Dermis microvascular lymphatic vessel endothelial cell (primary cell): ENCODE results near the gene DACH1. TPM values are rescaled to one million over a fixed set of nuclear protein-coding genes. Genes with fewer than 3 reads are reported as not detected.
A peak's percentile ranks its signal among the peaks of the same experiment; 100 is the strongest.

Source experiments
- DNase-seq, 2 donors: peaks; one replicate each; pipeline versions ENCODE4 v3.0.0 to v3.0.0-alpha.2; 2010; ENCODE audit warnings: low read depth in 2 of 2
- total RNA-seq: library from RNA; depleted of rRNA; stranded (reverse); fragments of >200 nt; gene quantifications from 2 replicates; pipeline ENCODE4 v1.2.1, GENCODE V29; 2014

DACH1 gene
- total RNA-seq, 1 donor from 2014 or later, result 0.51 TPM

- DNase-seq, result no peak
Measured at GRCh38 chr13:71589032-71589431, 278.0 kb downstream of the DACH1 start.

DNA sequence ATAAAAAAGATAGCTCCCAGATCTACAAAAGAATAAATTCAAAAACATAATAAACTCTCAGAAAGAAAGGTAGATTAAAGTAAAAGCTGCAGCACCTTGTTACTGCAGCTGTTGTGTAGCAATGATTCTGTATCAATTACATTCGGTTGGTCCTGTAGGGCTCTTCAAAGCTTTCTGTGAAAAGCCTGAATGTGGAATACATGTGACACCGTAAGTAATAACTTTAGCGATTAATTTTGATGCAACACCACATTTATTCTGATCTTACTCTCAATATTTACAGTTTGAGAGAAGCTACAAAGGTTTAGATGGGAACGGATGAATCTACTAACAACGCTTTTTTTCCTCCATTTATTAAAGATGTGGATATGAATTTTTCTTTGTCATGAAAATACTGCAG, 279.2 kb downstream of the DACH1 start:
- DNase-seq, result no peak

GRCh38 chr13:71587193-71587592, 279.8 kb downstream of the DACH1 start:
- DNase-seq, result no peak

DNA sequence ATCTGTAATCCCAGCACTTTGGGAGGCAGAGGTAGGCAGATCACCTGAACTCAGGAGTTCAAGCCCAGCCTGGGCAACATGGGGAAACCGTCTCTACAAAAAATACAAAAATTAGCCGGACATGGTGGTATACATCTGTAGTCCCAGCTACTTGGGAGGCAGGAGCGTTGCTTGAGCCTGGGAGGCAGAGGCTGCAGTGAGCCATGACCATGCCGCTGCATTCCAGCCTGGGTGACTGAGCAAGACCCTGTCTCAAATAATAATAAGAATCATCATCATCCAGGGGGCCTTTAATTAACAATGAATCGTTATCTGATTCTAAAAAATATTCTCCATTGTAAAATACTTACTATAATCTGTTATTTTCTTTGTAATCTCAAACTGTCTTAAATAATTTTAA, 283.4 kb downstream of the DACH1 start:
- no peak for DNase-seq

DNA sequence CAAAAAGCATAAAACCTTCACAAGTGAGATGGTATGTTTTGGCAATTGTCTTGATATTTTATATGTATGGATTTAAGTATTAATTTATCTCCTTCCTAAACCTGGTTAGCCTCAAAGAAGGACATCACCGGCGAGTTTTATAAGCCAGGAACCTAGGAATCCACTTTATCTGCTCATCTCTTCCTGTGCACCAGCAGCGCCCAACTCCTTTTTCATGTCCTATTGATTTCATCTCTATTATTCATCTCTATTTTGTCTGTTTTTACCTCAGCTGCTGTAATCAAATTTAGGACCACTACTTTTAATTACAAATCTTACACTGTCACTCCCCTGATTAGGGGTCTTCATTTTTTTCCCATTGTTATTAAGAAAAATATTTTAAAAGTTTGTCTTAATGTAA, 286.4 kb downstream of the DACH1 start:
- no peak for DNase-seq

- DNase-seq, result no peak
Measured at GRCh38 chr13:71578048-71578447, 289.0 kb downstream of the DACH1 start.

- DNase-seq, result no peak
Measured at GRCh38 chr13:71577127-71577526, 289.9 kb downstream of the DACH1 start.

- DNase-seq, result no peak
Measured at GRCh38 chr13:71576571-71576970, 290.4 kb downstream of the DACH1 start.

GRCh38 chr13:71546881-71547280, 320.1 kb downstream of the DACH1 start:
- no peak for DNase-seq

GRCh38 chr13:71540098-71540497, 326.9 kb downstream of the DACH1 start:
- no peak for DNase-seq

DNA sequence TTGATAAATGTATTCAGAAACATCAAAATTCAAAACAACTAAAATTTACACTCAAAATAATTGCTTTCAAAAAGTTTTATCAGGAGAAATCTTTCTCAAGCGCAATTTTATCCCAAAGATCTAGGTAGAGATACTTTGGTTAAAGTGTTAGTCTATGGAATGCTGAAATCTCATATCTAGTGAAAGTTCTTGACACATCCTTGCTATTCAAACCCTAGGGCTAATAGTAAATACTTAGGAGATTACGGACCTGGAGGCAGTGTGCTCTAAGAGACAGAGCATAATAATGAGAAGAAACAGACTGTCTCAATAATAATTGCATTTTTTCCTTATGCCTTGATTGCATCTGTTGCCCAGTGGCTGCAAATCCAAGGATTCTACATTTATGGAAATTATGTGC, 330.8 kb downstream of the DACH1 start:
- no peak for DNase-seq

GRCh38 chr13:71524613-71525304, 342.2 kb downstream of the DACH1 start:
- DNase-seq, result no peak

DNA sequence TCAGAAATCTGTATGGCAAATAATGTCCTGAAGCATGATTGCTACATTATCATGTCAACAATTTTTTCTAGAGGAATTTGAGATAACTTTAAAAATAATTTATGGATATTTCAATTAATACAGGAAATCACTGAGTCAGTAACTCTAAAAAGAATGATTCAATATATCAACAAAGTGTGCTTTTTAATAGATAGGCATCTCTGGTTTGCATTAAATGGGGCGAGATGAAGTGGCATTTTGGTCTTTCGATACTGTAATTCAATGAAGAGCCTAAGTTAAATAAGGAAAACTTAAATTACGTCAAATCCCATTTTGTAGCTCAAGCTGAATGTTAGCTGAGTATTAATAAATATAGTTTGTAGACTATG, 342.8 kb downstream of the DACH1 start:
- DNase-seq, result no peak

- no peak for DNase-seq
Measured at GRCh38 chr13:71522941-71523526, 344.0 kb downstream of the DACH1 start.

DNA sequence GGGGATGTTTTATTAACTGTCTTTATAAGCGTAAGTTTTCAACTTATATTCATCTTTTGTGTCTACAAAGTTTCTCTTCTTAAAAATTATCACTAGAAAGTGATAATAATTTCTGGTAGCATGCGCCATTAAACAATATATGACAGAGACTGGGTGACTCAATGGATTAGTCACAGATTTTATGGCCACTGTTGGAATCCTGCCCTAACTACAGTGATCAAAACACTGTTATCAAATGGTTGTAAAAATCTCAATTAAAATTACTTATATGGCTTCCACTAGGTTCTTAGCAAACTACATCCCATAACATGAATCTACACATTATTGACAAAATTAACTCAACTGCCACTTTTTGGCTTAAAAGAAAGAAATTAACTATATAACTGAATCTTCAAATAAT, 350.0 kb downstream of the DACH1 start:
- DNase-seq, result peak in 1 of 2 donors; percentile 37

DNA sequence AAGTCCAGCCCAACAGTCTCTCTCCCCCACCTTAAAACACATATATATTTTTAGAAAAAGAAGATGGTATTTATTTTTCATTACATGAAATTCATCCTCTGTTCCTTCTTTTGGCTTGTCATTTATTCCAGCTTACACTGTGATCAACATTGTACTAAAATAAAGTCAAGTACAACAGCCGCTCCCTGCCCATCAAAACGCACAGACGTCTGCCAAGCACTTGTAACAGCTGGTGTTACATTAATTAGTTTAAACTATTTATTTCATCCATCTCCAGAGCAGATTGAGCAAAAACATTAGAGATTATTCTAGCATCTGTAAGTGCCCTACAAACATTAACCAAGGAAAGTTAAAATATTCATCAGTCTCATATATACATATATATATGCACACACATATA, 350.5 kb downstream of the DACH1 start:
- DNase-seq, result no peak

DNA sequence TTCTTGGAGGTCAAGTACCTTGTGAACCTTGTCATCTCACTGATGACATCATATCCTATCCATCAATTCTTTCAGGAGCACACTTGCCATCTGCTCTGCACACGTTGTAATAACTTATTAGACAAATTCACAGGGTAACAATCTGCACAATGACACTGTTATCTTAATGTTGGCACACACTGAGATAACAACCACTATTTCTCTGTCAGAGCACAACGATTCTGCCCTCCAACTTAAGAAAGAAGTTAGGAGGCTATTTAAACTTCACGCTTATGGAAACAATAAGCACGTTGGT, 351.3 kb downstream of the DACH1 start:
- no peak for DNase-seq

DNA sequence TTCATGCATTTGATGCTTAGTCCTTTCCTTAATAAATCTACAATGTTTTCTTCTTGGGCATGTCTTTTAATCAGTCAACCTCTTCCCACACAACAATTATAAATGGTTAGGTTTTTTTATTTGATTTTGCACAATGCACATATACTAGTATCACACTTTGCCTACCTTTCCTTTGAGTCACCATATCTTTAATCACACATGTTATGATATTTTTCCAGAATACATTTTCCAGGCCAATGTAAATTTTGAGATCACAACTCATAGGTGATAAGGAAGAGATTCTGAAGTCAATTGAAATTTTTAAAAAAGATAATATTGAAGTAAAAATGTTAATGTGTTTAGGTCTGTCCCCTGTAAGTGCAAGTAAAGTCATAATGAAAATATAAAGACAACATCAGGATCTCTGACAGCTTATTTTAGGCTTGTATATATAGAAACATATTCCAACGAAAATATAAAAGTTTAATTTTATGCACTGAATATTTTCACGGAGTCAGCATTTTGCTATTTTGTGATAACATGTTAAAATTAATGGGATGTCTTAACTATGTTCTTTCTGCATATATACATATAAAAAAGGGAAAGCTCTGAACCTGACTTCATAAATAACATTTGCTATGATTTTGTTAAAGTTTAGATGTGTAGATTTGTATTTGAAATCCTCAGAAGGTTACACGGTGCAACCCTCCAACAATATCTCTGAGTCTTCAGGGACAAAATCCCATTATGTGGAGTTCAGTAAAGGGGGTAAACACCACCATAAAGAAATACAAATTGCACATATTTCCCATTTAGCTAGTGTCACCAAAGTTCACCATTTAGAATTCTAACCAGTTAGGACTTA, 351.9 kb downstream of the DACH1 start:
- peak in 1 of 2 donors; percentile 8 for DNase-seq

DNA sequence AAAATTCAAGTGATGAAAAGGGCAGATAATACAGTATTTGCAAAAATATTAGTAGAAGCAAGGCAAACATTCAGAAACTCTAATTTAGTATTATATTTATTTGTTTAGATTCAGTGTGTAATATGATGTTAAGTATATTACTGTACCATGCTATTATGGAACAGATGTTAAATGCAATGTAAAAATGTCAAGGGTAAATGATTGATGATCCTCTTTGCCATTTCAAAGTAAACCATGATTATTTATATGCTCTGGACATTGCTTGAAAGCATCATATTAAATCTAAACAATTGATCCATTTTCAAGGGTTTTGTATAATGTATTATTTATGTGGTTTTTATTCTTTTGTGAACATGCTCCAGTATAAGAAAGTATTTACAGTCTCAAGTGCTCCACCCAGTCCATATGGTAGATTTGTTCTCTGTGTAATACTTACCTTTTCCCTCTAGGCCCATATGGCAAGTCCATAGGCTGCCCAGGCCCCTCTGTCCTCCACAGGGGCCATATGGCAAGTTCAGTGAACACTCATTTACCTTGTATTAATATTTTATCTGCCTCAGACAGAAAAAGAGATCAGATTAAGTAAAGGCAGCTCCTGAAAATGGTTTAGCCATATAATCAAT, 353.5 kb downstream of the DACH1 start:
- DNase-seq, result no peak

DNA sequence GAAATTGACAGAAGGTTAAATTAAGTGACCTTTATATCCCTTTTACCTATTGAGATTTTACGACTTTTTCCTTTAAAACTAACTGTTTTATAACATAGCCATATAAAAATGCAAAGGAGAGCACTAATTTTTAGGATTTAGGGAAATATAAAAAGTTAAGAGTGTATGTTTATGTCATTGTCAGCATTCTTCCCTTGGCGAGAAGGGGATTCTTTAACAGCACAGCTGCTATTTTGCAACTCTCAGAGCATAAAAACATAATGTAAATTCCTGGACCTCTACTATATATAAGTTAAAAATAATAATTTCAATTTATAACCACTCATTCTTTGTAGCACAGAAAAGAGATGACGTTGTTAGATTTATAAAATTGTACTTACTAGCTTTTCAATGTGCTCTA, 363.2 kb downstream of the DACH1 start:
- DNase-seq, result no peak

- DNase-seq, result no peak
Measured at GRCh38 chr13:71499944-71500514, 367.0 kb downstream of the DACH1 start.

DNA sequence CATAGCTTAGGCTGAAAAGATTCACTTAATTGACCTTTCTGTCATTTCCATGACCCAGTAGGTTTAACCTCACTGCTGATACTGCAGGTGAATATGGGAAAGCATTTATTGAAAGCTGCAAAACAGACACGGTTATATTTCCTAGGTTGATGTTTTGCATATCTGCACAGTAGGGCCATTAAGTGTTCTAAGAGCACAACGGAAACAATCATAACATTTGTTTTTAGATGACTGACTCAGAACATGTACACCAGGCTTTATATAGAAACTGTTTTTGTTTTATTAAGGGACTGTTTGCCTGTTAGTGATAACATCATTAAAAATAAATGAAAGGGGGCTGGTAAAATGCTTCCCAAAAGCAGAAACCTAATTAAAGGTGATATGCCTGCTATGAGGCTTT, 367.8 kb downstream of the DACH1 start:
- DNase-seq, result peak in 1 of 2 donors; percentile 51
